ENCODE measurements around the gene IQCM.
"Not testable (repeated sequence)": the region's sequence is repeated elsewhere in the genome, so short reads cannot be mapped to it uniquely, and the experiment has no call there.

The IQCM gene

DNA sequence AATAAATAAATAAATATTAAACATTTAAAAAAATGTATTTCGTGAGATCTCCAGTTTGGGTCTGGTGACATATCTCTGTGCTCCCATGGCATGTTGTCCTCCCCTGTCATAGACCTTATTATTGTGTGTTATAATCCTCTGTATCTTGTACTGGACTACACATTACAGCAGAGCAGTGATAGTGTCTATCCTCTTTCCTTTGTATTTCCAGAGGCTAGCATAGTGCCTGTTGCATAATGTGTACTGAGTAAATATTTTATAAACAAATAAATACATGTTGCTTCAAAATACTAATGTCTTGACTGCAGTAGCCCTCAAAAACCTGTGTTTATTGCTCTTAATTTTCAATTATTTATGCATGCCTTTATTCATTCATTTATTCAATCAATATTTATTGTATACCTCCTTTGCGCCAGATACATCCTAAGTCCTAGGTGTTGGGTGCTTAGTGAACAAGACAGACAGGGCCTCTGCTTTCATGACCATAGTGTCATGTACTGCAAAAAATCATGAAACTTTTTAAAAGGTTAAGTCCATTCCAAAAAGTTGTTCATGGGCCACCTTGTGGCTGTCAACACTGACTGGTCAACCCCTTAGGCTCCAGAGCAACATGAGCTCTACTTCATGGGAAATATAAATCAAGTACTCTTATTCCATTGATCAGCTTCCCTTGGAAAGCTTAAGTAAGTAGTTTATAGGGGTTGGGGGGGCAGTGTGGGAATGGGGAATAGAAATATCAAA lies 303.9 kb downstream of the IQCM start:
- Histone ChIP-seq H3K27ac (ENCODE audit: low read depth, low read length) (no peak overlapping the region), H3K27me3 (ENCODE audit: control insufficient read depth in 1 of 2, insufficient read depth in 2 of 2, low read length in 2 of 2) (no peaks in the 10 kb centered on the region), H3K4me3 (ENCODE audit: low read depth in 1 of 2, low read length in 2 of 2) (no peak overlapping the region), H3K9me3 (ENCODE audit: low read length) (no peaks in the 10 kb centered on the region), H3K4me1 (ENCODE audit: insufficient read depth, low read length) (no peaks in the 10 kb centered on the region), H3K9ac (ENCODE audit: low read length) (no peak overlapping the region), H3K36me3 (ENCODE audit: insufficient read depth, low read length) (no peaks in the 10 kb centered on the region)

GRCh38 chr4:149507309-149507708 lies 308.3 kb downstream of the IQCM start:
- not testable (repeated sequence) for H3K27ac ChIP-seq (ENCODE audit: low read depth, low read length); H3K9me3 ChIP-seq (ENCODE audit: low read length); H3K9ac ChIP-seq (ENCODE audit: low read length); H3K27me3 ChIP-seq (ENCODE audit: control insufficient read depth in 1 of 2, insufficient read depth in 2 of 2, low read length in 2 of 2); H3K4me3 ChIP-seq (ENCODE audit: low read depth in 1 of 2, low read length in 2 of 2); H3K4me1 ChIP-seq (ENCODE audit: insufficient read depth, low read length); H3K36me3 ChIP-seq (ENCODE audit: insufficient read depth, low read length)

GRCh38 chr4:149500806-149501205 lies 314.8 kb downstream of the IQCM start:
- Histone ChIP-seq H3K9me3 (ENCODE audit: low read length) (no peaks in the 10 kb centered on the region), H3K27ac (ENCODE audit: low read depth, low read length) (no peak overlapping the region), H3K4me3 (ENCODE audit: low read depth in 1 of 2, low read length in 2 of 2) (no peak overlapping the region), H3K9ac (ENCODE audit: low read length) (no peak overlapping the region), H3K27me3 (ENCODE audit: control insufficient read depth in 1 of 2, insufficient read depth in 2 of 2, low read length in 2 of 2) (no peaks in the 10 kb centered on the region), H3K4me1 (ENCODE audit: insufficient read depth, low read length) (no peaks in the 10 kb centered on the region), H3K36me3 (ENCODE audit: insufficient read depth, low read length) (no peaks in the 10 kb centered on the region)

DNA sequence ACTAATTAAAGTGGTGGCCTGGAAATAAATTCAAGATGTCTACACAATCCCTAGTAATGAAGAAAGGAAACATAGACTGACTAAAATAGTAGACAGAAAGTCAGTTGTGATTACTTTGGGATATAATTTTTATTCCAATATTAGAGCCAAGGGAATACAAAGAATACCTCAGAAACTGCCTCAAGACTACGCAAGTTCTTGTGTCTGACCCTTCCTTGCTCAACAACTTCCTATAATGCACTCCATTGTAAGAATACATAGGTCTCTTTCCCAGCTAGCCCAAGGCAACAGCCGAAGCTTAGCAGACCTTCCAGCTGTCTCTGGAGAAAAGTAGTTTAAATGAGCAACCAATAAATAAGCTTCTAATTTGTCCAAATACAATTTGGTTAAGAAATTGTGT lies 315.9 kb downstream of the IQCM start:
- no peaks in the 10 kb centered on the region for H3K36me3 ChIP-seq (ENCODE audit: insufficient read depth, low read length)
- no peak overlapping the region for H3K27ac ChIP-seq (ENCODE audit: low read depth, low read length)
- H3K27me3 ChIP-seq (ENCODE audit: control insufficient read depth in 1 of 2, insufficient read depth in 2 of 2, low read length in 2 of 2) = no peaks in the 10 kb centered on the region
- no peak overlapping the region for H3K9ac ChIP-seq (ENCODE audit: low read length)
- no peaks in the 10 kb centered on the region for H3K9me3 ChIP-seq (ENCODE audit: low read length)
- H3K4me1 ChIP-seq (ENCODE audit: insufficient read depth, low read length) = no peaks in the 10 kb centered on the region
- no peak overlapping the region for H3K4me3 ChIP-seq (ENCODE audit: low read depth in 1 of 2, low read length in 2 of 2)

DNA sequence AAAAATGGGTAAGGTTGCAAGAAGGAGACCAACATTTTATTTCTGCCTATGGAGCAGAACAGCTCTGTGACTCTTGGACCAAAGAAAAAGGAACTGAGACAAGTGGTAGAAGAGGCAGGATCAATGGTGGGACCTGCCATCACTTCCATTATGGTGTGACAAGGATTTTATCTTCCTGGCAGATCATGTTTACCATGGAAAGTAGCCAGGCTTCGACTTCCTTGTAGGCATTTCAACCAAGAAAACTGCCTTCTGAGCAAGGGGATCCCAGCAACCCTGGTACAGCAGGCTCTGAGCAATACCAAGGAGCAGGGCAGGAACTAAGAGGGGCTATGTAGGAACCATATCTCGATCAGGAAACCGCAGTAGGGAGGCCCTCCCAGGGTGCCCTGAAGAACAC lies 317.4 kb downstream of the IQCM start:
- Histone ChIP-seq H3K36me3 (ENCODE audit: insufficient read depth, low read length) (no peaks in the 10 kb centered on the region), H3K27ac (ENCODE audit: low read depth, low read length) (no peak overlapping the region), H3K4me3 (ENCODE audit: low read depth in 1 of 2, low read length in 2 of 2) (no peak overlapping the region), H3K9me3 (ENCODE audit: low read length) (no peaks in the 10 kb centered on the region), H3K27me3 (ENCODE audit: control insufficient read depth in 1 of 2, insufficient read depth in 2 of 2, low read length in 2 of 2) (no peaks in the 10 kb centered on the region), H3K4me1 (ENCODE audit: insufficient read depth, low read length) (no peaks in the 10 kb centered on the region), H3K9ac (ENCODE audit: low read length) (no peak overlapping the region)

DNA sequence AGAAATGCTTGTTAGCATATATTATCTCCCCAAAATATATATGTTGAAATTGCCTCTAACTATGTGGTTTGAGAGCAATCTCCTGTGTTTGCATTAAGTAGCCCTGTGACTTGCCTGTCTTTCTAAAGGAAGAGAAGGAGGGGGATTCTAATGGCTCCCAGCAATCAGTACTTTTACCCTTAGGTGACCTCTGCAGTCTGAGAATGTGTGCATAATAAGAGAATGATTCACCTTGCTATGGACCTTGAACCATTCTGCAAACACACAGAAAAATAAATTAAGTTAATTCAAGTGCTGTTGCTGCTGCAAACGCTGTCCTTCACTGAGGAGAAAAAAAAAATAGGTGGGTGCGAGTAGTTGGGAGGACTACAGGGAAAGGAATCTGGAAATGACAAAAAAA lies 322.2 kb downstream of the IQCM start:
- Histone ChIP-seq H3K27ac (ENCODE audit: low read depth, low read length) (no peak overlapping the region), H3K36me3 (ENCODE audit: insufficient read depth, low read length) (no peaks in the 10 kb centered on the region), H3K27me3 (ENCODE audit: control insufficient read depth in 1 of 2, insufficient read depth in 2 of 2, low read length in 2 of 2) (no peaks in the 10 kb centered on the region), H3K4me3 (ENCODE audit: low read depth in 1 of 2, low read length in 2 of 2) (no peak overlapping the region), H3K4me1 (ENCODE audit: insufficient read depth, low read length) (no peaks in the 10 kb centered on the region), H3K9me3 (ENCODE audit: low read length) (no peaks in the 10 kb centered on the region), H3K9ac (ENCODE audit: low read length) (no peak overlapping the region)

- no peaks in the 10 kb centered on the region for H3K9me3 ChIP-seq (ENCODE audit: low read length)
- no peaks in the 10 kb centered on the region for H3K27me3 ChIP-seq (ENCODE audit: control insufficient read depth in 1 of 2, insufficient read depth in 2 of 2, low read length in 2 of 2)
- no peak overlapping the region for H3K9ac ChIP-seq (ENCODE audit: low read length)
- no peaks in the 10 kb centered on the region for H3K4me1 ChIP-seq (ENCODE audit: insufficient read depth, low read length)
- no peak overlapping the region for H3K4me3 ChIP-seq (ENCODE audit: low read depth in 1 of 2, low read length in 2 of 2)
- no peak overlapping the region for H3K27ac ChIP-seq (ENCODE audit: low read depth, low read length)
- H3K36me3 ChIP-seq (ENCODE audit: insufficient read depth, low read length) = no peaks in the 10 kb centered on the region
Measured at GRCh38 chr4:149489321-149489720, 326.3 kb downstream of the IQCM start.

- Histone ChIP-seq H3K4me3 (ENCODE audit: low read depth in 1 of 2, low read length in 2 of 2) (no peak overlapping the region), H3K36me3 (ENCODE audit: insufficient read depth, low read length) (no peaks in the 10 kb centered on the region), H3K4me1 (ENCODE audit: insufficient read depth, low read length) (no peaks in the 10 kb centered on the region), H3K27me3 (ENCODE audit: control insufficient read depth in 1 of 2, insufficient read depth in 2 of 2, low read length in 2 of 2) (no peaks in the 10 kb centered on the region), H3K9ac (ENCODE audit: low read length) (no peak overlapping the region), H3K27ac (ENCODE audit: low read depth, low read length) (no peak overlapping the region), H3K9me3 (ENCODE audit: low read length) (no peaks in the 10 kb centered on the region)
Measured at GRCh38 chr4:149486861-149487260, 328.8 kb downstream of the IQCM start.

DNA sequence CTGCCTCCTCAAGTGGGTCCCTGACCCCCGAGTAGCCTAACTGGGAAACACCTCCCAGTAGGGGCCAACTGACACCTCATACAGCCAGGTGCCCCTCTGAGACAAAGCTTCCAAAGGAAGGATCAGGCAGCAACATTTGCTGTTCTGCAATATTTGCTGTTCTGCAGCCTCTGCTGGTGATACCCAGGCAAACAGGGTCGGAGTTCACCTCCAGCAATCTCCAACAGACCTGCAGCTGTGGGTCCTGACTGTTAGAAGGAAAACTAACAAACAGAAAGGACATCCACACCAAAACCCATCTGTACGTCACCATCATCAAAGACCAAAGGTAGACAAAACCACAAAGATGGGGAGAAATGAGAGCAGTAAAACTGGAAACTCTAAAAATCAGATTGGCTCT lies 347.0 kb downstream of the IQCM start:
- H3K4me1 ChIP-seq (ENCODE audit: insufficient read depth, low read length); H3K9me3 ChIP-seq (ENCODE audit: low read length); H3K27me3 ChIP-seq (ENCODE audit: control insufficient read depth in 1 of 2, insufficient read depth in 2 of 2, low read length in 2 of 2); H3K4me3 ChIP-seq (ENCODE audit: low read depth in 1 of 2, low read length in 2 of 2); H3K36me3 ChIP-seq (ENCODE audit: insufficient read depth, low read length); H3K27ac ChIP-seq (ENCODE audit: low read depth, low read length); H3K9ac ChIP-seq (ENCODE audit: low read length): not testable (repeated sequence)

GRCh38 chr4:149466446-149466845 lies 349.2 kb downstream of the IQCM start:
- H3K27me3 ChIP-seq (ENCODE audit: control insufficient read depth in 1 of 2, insufficient read depth in 2 of 2, low read length in 2 of 2) = no peaks in the 10 kb centered on the region
- H3K9me3 ChIP-seq (ENCODE audit: low read length) = no peaks in the 10 kb centered on the region
- H3K27ac ChIP-seq (ENCODE audit: low read depth, low read length) = no peak overlapping the region
- no peak overlapping the region for H3K9ac ChIP-seq (ENCODE audit: low read length)
- H3K4me1 ChIP-seq (ENCODE audit: insufficient read depth, low read length) = no peaks in the 10 kb centered on the region
- no peaks in the 10 kb centered on the region for H3K36me3 ChIP-seq (ENCODE audit: insufficient read depth, low read length)
- no peak overlapping the region for H3K4me3 ChIP-seq (ENCODE audit: low read depth in 1 of 2, low read length in 2 of 2)

- no peak overlapping the region for H3K4me3 ChIP-seq (ENCODE audit: low read depth in 1 of 2, low read length in 2 of 2)
- no peak overlapping the region for H3K9ac ChIP-seq (ENCODE audit: low read length)
- H3K27me3 ChIP-seq (ENCODE audit: control insufficient read depth in 1 of 2, insufficient read depth in 2 of 2, low read length in 2 of 2) = no peaks in the 10 kb centered on the region
- no peaks in the 10 kb centered on the region for H3K36me3 ChIP-seq (ENCODE audit: insufficient read depth, low read length)
- H3K4me1 ChIP-seq (ENCODE audit: insufficient read depth, low read length) = no peaks in the 10 kb centered on the region
- no peaks in the 10 kb centered on the region for H3K9me3 ChIP-seq (ENCODE audit: low read length)
- no peak overlapping the region for H3K27ac ChIP-seq (ENCODE audit: low read depth, low read length)
Measured at GRCh38 chr4:149465955-149466354, 349.7 kb downstream of the IQCM start.

DNA sequence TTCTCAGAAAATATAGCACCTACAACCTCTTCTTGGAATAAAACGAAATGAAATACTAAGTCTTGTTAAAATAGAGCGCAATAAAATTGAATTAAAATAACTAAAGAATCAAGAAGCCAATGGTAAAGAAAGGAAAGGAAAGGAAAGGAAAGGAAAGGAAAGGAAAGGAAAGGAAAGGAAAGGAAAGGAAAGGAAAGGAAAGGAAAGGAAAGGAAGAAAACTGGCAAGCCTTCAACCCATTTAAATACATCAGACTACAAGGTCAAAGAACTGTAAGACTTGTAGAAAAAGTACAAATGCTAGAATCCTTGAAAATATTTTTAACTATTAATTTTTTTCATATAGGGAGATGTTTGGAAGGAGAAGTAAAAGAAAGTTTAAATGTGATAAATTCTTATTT lies 372.1 kb downstream of the IQCM start:
- Histone ChIP-seq H3K4me1 (ENCODE audit: insufficient read depth, low read length) (no peaks in the 10 kb centered on the region), H3K9ac (ENCODE audit: low read length) (no peak overlapping the region), H3K27me3 (ENCODE audit: control insufficient read depth in 1 of 2, insufficient read depth in 2 of 2, low read length in 2 of 2) (no peaks in the 10 kb centered on the region), H3K9me3 (ENCODE audit: low read length) (no peaks in the 10 kb centered on the region), H3K4me3 (ENCODE audit: low read depth in 1 of 2, low read length in 2 of 2) (no peak overlapping the region), H3K27ac (ENCODE audit: low read depth, low read length) (no peak overlapping the region), H3K36me3 (ENCODE audit: insufficient read depth, low read length) (no peaks in the 10 kb centered on the region)

Data from muscle layer of colon (tissue), 2 donors.